GM19468 (cell line): ENCODE measurements around the gene TPM4.

Experiments
- ATAC-seq: cut with Tn5 transposase; IDR thresholded peaks from one replicate; pipeline ENCODE4 v1.9.1; 2021; ENCODE audit warnings: mild to moderate bottlenecking, moderate library complexity, moderate number of reproducible peaks; ENCODE audit not compliant: unreplicated experiment; ENCODE audit errors: extremely low read depth

The TPM4 gene

GRCh38 chr19:16121141-16121540, 44.8 kb downstream of the TPM4 start:
- no peak for ATAC-seq

DNA sequence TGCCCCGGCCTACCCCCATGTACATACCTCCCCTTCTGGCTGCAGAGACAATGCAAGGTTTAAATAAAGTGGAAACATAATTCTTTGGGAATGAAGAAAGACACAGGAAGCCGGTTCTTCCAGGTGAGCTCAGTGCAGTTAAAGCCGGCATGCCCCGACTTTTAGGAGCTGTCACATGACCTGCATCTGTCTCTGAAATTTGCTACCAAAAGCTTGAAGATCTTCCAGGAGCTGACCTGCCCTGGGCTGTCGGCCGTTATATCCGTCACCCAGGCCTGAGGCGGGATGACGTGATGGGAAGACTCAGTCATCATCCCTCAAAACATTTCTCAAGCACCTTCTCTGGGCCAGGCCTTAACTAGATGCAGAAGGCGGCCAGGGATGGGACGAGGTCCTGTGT, 45.7 kb downstream of the TPM4 start:
- ATAC-seq: no peak

GRCh38 chr19:16124953-16125352, 48.7 kb downstream of the TPM4 start:
- ATAC-seq: no peak

- no peak for ATAC-seq
Observed at GRCh38 chr19:16125737-16126495, 49.6 kb downstream of the TPM4 start.

DNA sequence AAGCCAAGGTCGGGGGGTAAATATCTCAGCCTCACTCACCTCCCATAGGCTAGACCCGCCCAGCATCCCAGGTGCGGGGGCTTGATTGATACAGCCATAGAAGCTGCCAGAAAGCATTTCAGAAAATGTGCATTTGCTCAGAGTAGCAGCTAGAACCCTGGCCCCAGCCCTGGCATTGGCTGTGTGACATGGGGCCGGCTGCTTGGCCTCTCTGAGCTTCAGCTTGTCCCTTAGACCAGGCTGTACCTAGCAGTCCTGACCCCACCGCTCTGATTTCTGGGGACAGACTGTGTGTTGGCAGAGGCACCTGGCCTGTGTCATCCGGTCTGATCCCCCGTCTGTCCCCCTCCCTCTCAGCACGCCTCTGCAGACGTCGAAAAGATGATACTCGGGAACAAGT, 50.8 kb downstream of the TPM4 start:
- ATAC-seq: no peak

DNA sequence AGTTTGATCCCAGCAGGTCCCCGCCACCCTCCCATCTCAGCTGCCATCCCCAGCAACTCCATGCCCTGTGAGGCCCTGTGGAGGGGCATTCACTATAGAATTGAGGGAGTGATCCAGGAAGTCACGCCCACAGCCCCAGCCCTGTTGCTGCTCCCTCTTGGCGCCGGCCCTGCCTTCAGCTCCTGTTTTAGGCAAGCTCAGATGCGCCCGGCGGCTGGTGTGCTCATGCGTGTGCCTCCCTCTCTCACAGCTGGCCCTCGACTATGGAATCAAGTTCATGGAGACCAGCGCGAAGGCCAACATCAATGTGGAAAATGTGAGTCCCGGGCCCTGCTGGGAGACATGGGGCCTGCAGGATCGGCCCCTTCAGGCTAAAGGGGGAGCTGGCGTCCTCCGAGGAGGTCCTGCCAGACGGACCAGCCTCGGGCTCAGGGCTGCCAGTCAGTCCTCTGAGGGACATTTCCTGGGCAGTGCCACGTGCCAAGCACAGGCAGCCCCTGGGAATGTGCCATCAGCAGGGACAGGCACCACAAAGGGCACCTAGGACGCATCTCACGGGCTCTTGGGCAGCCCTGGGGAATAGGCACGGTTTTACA, 51.6 kb downstream of the TPM4 start:
- no peak for ATAC-seq

GRCh38 chr19:16131648-16132047, 55.4 kb downstream of the TPM4 start:
- no peak for ATAC-seq

- no peak for ATAC-seq
Observed at GRCh38 chr19:16133818-16134217, 57.5 kb downstream of the TPM4 start.

GRCh38 chr19:16134510-16134909, 58.2 kb downstream of the TPM4 start:
- no peak for ATAC-seq

DNA sequence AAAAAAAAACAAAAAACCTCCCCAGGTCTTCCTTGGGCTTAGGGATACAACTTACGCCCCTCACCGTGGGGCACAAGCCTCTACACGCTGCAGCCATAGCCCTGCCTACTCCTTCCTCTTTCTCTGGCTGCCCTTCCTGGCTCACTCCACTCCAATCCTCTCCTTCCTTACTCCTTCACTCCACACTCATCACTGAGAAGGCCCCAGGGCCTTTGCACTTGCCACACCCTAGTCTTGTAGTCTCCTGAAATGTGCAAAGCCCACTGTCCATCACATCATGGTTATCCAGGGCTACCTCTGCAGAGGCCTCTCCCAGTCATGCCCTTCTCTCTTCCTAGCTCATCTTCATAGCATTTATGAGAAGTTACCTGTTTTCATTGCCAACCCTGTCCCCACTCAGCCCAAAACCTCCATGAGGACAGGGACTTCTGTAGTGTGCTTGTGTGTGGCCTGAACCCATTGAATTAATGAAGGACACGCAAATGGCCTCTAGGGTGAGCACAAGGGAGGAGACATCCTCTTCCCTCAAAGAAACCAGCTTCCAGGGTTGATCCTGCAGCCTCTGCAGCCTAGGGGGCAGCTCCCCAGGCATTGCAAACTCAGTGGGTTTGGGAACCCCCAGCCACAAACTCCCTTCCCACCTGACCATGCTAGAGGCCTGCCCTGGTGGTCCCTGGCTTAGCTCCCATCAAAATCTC, 59.3 kb downstream of the TPM4 start:
- no peak for ATAC-seq

DNA sequence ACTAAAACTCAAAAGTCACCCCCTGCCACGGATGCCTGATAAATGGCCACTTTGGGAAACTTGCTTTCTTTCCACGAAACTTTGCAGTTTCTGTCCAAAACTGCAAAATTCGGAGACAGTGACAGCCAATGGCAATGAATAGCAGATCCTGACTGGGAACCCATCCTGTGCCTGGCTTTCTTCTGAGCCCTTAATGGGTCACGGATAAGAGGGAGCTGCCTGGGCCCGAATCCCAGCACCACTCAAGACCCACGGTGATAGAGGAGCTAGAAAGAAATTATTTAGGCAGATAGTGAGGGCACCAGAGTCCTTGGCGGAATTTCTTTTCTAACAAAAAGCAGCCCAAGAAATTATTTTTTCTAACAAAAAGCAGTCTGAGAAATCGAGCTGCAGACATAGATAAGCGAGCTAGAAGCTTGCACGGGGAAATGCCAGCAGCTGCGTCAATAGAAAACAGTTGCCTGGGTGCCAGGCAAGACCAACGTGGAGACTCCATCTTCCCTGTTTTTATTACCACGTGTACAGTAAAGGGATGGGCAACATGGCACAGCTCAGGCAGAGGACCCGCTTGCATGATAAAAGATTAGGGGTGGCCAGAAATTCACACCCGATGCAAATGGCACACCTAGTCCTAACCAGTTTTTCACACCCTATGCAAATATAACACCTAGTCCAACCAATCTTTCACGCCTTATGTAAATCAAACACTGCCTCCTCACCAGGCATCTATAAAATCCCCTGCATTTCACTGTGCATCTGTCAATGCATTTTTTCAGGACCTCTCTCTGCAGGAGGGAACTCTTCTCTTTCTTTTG, 60.1 kb downstream of the TPM4 start:
- ATAC-seq: no peak

DNA sequence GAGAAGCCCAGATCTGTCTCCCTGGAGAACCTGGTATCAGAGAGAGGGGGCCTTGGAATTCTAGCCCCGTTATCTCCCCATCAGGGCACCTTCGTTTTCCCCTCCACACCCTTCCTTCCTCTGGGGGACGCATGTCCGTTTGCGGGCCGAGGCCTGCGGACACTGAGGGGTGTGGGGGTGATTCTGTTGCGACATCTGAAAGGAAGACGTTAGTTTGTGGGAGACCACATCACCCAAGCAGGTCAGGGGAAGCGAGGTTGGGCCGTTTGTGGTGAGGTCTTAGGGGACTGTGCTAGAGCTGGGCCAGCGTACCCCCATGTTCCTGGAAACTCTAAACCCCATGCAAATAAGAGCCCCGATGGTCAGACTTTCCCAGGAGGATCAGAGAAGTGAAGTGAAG, 63.5 kb downstream of the TPM4 start:
- ATAC-seq: no peak

- no peak for ATAC-seq
Observed at GRCh38 chr19:16141043-16141442, 64.7 kb downstream of the TPM4 start.

- ATAC-seq: no peak
Observed at GRCh38 chr19:16142032-16142580, 65.8 kb downstream of the TPM4 start.

GRCh38 chr19:16143399-16144215, 67.3 kb downstream of the TPM4 start, which contains the start of gene HSH2D:
HSH2D (plus strand) TSS chr19:16143685; CDS start chr19:16148751, 5,066 bp downstream.
- ATAC-seq: peak; percentile 61

DNA sequence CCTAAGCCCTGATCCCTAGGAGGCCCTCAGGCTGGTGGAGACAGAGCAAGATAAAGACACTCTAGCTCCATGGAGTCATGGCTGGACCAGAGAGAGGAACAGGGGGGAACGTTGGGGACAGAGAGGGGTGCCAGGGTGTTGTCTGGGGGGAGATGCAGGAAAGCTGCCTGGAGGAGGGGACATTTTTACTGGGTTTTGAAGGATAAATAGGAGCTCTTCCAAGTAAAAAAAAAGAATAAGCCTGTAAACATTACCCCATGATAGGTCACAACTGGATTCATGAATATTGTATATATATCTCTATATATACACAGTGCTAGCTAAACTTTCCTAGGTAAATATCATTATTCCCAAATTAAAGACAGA, 67.9 kb downstream of the TPM4 start:
- no peak for ATAC-seq

DNA sequence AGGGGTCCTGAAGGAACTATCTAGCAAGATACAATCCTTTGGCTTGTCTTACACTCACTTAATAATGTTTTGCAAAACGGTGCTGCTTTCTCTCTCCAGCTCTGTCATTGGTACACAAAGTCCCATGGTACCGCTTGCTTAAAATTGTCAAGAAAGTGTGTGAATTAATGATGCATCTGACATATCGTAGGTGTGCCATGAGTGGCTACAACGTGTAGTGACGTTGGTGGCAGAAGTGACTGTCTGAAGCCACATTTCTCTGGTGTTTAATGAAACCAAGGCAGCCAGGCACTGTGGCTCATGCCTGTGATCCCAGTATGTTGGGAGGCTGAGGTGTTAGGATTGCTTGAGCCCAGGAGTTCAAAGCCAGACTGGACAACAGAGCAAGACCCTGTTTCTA, 69.8 kb downstream of the TPM4 start:
- ATAC-seq: no peak

DNA sequence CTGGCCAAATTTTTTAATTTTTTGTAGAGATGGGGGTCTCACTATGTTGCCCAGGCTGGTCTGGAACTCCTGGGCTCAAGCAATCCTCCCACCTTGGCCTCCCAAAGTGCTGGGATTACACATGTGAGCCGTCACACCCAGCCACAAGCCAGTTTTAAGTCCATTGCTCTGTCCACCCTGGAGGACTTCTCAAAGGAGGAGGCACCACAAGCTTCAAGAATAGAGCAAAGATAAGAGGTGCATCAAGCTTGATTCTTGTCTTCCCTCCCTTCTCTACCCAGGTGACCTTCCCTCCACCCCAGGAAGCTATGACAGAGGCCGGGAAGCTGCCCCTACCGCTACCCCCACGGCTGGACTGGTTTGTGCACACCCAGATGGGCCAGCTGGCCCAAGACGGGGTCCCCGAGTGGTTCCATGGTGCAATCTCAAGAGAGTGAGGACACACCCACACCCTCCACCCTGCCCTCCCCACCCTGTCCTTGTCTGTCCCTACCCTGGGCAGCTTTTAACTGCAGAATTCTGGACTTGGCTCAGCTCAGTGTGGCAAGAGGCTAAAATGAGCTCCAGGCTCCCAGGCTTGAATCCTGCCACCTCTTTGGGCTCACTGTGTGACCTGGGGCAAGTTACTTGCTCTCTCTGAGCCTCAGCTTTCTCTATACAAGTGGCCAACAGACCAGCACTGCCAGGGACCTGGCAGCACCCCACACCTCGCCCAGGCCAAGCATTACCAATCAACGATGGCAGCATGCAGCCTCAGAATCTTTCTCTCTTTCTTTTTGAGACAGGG, 72.3 kb downstream of the TPM4 start:
- no peak for ATAC-seq
